Activated naive CD8-positive, alpha-beta T cell treated with anti-CD3 and anti-CD28 coated beads, Interleukin-2, amount 50 U/mL, for 24 hours (primary cell): ENCODE data around the gene RTN4R.
"Not testable (repeated sequence)": the region's sequence is repeated elsewhere in the genome, so short reads cannot be mapped to it uniquely, and the experiment has no call there.

Experiments used
- ATAC-seq: fragments of 150-1000 bp; cut with Tn5 transposase; one replicate; pipeline ENCODE4 v1.10.0; 2021
- DNase-seq: peaks from one replicate; pipeline ENCODE4 v3.0.0; 2021
- H3K27ac Mint-ChIP-seq: one replicate; pipeline ENCODE4 v1.8.0; 2021; ENCODE audit warnings: mild to moderate bottlenecking, mixed read lengths
- H3K27me3 Mint-ChIP-seq: one replicate; pipeline ENCODE4 v1.8.0; 2021; ENCODE audit warnings: mixed read lengths
- H3K36me3 Mint-ChIP-seq: one replicate; pipeline ENCODE4 v1.8.0; 2021; ENCODE audit warnings: low read depth, mixed read lengths
- H3K4me1 Mint-ChIP-seq: one replicate; pipeline ENCODE4 v1.8.0; 2021; ENCODE audit warnings: mixed read lengths
- H3K4me3 Mint-ChIP-seq: one replicate; pipeline ENCODE4 v1.8.0; 2021; ENCODE audit warnings: mild to moderate bottlenecking, moderate library complexity, mixed read lengths
- H3K9me3 Mint-ChIP-seq: one replicate; pipeline ENCODE4 v1.8.0; 2021; ENCODE audit warnings: mixed read lengths

Gene RTN4R

GRCh38 chr22:20268279-20269012 lies at the start of gene RTN4R:
TSS of gene RTN4R (minus strand) at chr22:20268318. CDS start at chr22:20268092, 226 bp downstream.
- DNase-seq, result peak; percentile 73
- Mint-ChIP-seq H3K4me1 (peaks cover 2% of the 10 kb centered on the region), H3K27ac (no peak within 1 kb of the TSS), H3K9me3 (no peaks in the 10 kb centered on the region), H3K36me3 (no peaks in the 10 kb centered on the region), H3K4me3 (peak within 1 kb of the TSS; percentile 50), H3K27me3 (peaks cover 2% of the 10 kb centered on the region)
- peak; percentile 77 for ATAC-seq

GRCh38 chr22:20317402-20318042 lies 49.4 kb upstream of the RTN4R start:
- not testable (repeated sequence) for H3K27ac Mint-ChIP-seq, DNase-seq, H3K9me3 Mint-ChIP-seq, H3K27me3 Mint-ChIP-seq, H3K36me3 Mint-ChIP-seq, ATAC-seq
- peaks cover 39% of the 10 kb centered on the region for H3K4me1 Mint-ChIP-seq
- peak overlapping the region; percentile 87 for H3K4me3 Mint-ChIP-seq

DNA sequence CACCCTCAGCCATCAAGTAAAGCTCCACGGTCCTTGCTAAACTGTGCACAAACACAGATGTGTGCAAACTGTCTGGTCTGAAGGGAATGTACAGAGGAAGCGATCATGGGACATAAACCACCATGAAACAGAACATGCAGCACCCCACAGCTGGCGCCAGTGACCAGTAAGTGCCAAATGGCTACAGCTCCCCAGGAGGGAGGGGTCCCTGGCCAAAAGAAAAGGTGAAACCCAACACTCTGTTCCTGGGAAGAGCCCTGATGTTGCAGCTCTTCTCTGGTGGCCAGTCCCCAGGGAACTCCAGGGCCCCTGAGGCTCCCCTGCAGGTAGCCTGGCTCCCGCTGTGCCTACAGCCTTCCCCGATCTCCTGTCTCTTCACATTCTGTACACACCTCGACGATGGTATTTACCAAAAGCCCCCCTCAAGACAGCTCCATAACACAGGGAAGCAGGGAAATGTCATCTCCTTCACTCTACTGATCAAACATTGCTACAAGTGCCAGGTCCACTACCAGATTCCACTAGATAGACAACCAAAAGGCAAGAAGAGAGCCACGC lies 48.8 kb upstream of the RTN4R start:
- no peak for DNase-seq
- Mint-ChIP-seq H3K4me1 (peaks cover 36% of the 10 kb centered on the region), H3K9me3 (no peaks in the 10 kb centered on the region), H3K36me3 (no peaks in the 10 kb centered on the region), H3K4me3 (no peak overlapping the region), H3K27me3 (no peaks in the 10 kb centered on the region), H3K27ac (no peak overlapping the region)
- no peak for ATAC-seq

- peaks cover 32% of the 10 kb centered on the region for H3K4me1 Mint-ChIP-seq
- H3K27me3 Mint-ChIP-seq, result no peaks in the 10 kb centered on the region
- H3K9me3 Mint-ChIP-seq, result no peaks in the 10 kb centered on the region
- no peaks in the 10 kb centered on the region for H3K36me3 Mint-ChIP-seq
- ATAC-seq (no peak), DNase-seq (no peak)
- H3K27ac Mint-ChIP-seq, result no peak overlapping the region
- H3K4me3 Mint-ChIP-seq, result no peak overlapping the region
Observed at GRCh38 chr22:20316217-20316843, 48.2 kb upstream of the RTN4R start.

DNA sequence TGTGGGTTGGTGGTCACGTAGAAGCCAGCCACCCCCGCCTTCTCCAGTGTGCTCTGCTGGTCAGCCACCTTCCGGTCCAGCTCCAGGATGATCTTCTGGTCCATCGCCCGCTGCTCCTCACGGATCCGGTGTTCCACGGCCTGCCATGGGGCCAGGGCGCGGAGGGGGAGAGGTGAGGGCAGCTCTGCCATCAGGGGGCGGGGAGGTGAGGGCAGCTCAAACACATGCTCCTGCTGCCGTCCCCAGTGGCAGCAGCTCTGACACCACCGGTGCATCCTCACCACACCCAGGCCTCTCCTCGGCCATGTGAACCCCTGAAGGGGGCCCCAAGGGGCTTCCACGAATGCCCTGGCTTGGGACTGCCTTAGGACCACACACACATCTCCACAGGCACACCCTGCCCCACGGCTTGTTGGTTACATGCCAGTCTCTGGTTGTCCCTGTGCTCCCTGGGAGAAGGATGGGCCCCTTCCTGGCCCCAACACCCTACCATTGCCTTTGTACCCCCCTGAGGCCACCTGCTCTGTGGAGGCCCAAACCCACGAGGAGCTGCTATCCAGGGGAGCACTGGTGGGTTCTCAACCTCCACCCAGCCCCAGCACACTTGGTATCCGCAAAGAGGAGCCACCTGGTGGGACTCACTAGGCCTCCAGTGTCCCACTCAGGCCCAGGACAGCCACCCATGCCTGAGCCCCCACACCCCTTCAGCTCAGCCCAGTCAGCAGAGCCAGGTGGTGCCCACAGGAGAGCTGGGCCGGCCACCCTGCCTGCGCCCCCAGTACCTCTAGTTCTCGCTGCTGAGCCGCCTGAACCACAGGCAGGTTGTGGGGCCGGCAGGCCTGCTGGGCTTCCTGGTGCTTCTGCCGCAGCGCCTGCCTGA lies 47.5 kb upstream of the RTN4R start:
- H3K27ac Mint-ChIP-seq, result no peak overlapping the region
- no peaks in the 10 kb centered on the region for H3K9me3 Mint-ChIP-seq
- H3K4me1 Mint-ChIP-seq, result peaks cover 25% of the 10 kb centered on the region
- no peaks in the 10 kb centered on the region for H3K27me3 Mint-ChIP-seq
- no peak overlapping the region for H3K4me3 Mint-ChIP-seq
- DNase-seq, result no peak
- ATAC-seq, result no peak
- no peaks in the 10 kb centered on the region for H3K36me3 Mint-ChIP-seq

GRCh38 chr22:20314741-20315336 lies 46.7 kb upstream of the RTN4R start:
- H3K27me3 Mint-ChIP-seq, H3K9me3 Mint-ChIP-seq, H3K4me3 Mint-ChIP-seq, H3K36me3 Mint-ChIP-seq, DNase-seq, H3K27ac Mint-ChIP-seq, ATAC-seq: not testable (repeated sequence)
- peaks cover 23% of the 10 kb centered on the region for H3K4me1 Mint-ChIP-seq

GRCh38 chr22:20314206-20314605 lies 46.1 kb upstream of the RTN4R start:
- not testable (repeated sequence) for H3K27me3 Mint-ChIP-seq, H3K36me3 Mint-ChIP-seq, H3K9me3 Mint-ChIP-seq, H3K4me3 Mint-ChIP-seq, H3K27ac Mint-ChIP-seq, DNase-seq, ATAC-seq
- peaks cover 21% of the 10 kb centered on the region for H3K4me1 Mint-ChIP-seq

GRCh38 chr22:20313306-20314077 lies 45.4 kb upstream of the RTN4R start:
- not testable (repeated sequence) for H3K36me3 Mint-ChIP-seq, H3K4me3 Mint-ChIP-seq, H3K27ac Mint-ChIP-seq, DNase-seq, ATAC-seq, H3K27me3 Mint-ChIP-seq, H3K9me3 Mint-ChIP-seq
- H3K4me1 Mint-ChIP-seq, result peaks cover 15% of the 10 kb centered on the region

- Mint-ChIP-seq H3K9me3 (no peaks in the 10 kb centered on the region), H3K4me1 (peaks cover 6% of the 10 kb centered on the region), H3K27ac (no peak overlapping the region), H3K4me3 (no peak overlapping the region), H3K27me3 (no peaks in the 10 kb centered on the region), H3K36me3 (no peaks in the 10 kb centered on the region)
- DNase-seq (no peak), ATAC-seq (no peak)
Observed at GRCh38 chr22:20312396-20313191, 44.5 kb upstream of the RTN4R start.

DNA sequence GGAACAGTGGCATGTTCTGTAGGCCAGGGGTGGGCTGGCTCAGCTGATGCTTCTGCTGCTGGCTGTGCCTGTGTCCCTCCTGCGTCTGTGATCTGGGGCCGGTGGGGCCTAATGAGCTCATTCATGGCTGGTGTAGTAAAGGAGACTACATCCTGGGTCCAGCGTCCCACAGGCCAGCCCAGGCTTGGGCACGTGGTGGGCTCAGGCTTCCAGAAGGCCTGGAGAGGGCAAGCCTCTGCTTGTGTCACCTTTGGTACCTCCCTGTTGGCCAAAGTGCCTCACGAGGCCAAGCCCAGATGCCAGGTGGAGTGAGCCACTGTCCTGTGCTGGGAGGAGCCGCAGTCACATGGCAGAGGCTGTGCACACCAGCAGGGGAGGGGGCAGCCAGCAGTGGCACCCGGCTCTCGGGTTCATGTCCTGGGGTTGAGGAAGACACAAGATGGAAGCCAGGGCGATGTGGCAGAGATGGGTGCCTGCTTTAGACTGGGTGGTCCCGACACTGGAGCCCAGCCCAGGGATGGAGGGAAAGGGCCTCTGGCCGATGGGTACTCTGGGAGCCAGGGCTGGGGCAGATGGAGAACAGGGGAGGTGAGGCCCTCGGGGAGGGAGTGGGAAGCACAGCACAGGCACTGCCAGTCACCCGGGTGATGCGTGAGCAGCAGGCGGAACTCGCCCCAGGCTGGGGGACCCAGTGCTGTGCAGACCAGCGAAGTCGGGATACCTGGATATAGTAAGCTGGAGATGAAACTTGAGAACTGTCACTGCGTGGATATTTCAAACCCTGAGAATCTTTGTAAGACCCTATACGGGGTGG lies 43.3 kb upstream of the RTN4R start:
- H3K4me1 Mint-ChIP-seq, H3K4me3 Mint-ChIP-seq, H3K36me3 Mint-ChIP-seq, H3K27ac Mint-ChIP-seq, DNase-seq, H3K27me3 Mint-ChIP-seq, H3K9me3 Mint-ChIP-seq, ATAC-seq: not testable (repeated sequence)

GRCh38 chr22:20310773-20311172 lies 42.7 kb upstream of the RTN4R start:
- H3K4me3 Mint-ChIP-seq, DNase-seq, H3K27ac Mint-ChIP-seq, H3K9me3 Mint-ChIP-seq, H3K36me3 Mint-ChIP-seq, ATAC-seq, H3K4me1 Mint-ChIP-seq, H3K27me3 Mint-ChIP-seq: not testable (repeated sequence)

DNA sequence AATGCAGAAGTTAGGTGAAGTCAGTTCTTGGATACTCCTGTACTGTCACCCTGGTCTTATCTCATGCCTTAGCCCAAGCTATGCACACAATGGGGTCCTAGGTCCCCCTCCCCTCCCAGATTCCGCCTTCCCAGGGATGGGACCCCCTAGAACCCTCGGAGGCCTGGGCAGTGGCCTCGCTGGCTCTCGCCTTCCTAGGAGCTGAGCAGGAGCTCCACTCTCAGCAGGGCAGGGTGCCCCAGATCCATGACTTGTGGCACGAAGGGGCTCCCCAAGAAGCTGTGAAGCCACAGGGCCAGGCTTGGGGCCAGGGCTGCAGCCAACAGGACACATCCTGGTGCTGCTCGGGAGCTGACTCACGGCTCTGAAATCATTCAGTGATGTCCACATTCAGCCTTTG lies 42.1 kb upstream of the RTN4R start:
- H3K9me3 Mint-ChIP-seq, H3K27ac Mint-ChIP-seq, DNase-seq, H3K36me3 Mint-ChIP-seq, H3K4me3 Mint-ChIP-seq, H3K4me1 Mint-ChIP-seq, ATAC-seq, H3K27me3 Mint-ChIP-seq: not testable (repeated sequence)
